Middle frontal gyrus (tissue), 1 donor: Measurements from ENCODE around the gene INPP4A.

Experiments used
- DNase-seq: peaks from one replicate; pipeline ENCODE4 v3.0.0-alpha.2; 2015; ENCODE audit warnings: low spot score; ENCODE audit errors: extremely low spot score

The INPP4A gene

DNA sequence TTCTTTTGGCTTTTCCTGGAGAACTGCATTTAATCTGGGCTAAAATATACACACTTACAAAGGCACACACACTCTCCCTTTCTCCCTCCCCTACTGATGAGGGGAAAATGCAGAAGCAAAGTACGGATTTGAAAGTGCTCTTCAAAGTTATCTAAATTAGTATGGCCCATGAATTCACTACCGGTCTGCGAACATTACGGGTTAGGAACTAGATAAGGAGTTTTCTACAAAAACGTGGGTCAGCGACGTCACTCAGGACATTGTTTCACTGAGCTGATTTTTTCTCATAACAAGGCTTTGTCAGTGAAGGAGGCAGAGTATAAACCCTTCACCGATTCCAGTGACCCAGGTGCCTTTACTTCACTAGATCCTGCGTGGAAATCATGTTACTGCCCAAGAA lies 116.4 kb downstream of the INPP4A start:
- DNase-seq: no peak

DNA sequence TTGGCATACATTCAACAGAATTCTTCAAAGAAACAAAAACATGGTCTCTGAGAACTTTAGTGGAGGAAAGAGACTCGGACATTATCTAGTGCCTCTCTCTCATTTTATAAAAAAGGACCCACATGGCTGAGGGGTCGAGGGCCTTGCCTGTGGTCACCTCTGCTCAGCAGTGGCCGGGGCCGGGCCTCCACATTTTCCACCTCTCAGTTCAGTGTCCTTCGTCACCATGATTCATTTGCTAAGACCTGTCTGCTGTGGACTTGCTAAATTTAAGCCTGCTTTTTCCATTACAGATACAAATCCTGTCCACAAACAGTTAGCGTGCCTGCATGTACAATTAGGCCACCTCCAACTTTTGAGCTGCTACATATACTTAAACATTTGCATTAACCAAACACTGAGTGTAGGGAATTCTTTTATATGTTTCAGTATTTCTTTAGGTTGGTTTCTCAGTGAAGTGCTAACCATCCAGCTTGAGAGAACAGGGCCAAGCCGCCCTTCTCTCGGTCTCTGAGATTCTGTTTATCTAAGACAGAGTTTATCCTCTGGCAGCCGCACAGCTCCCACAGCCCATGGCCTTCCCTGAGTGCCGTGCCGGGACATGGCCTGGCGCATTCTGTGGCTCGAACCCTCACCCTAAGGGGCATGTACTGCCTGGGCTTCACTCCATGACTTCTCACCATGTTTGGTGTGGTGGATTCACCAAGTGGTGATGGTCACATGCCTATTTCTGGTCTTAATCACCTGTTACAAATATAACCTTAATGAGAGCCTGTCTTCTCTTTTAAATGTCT lies 117.4 kb downstream of the INPP4A start:
- DNase-seq: no peak

GRCh38 chr2:98563394-98563793 lies 118.7 kb downstream of the INPP4A start:
- DNase-seq: no peak

DNA sequence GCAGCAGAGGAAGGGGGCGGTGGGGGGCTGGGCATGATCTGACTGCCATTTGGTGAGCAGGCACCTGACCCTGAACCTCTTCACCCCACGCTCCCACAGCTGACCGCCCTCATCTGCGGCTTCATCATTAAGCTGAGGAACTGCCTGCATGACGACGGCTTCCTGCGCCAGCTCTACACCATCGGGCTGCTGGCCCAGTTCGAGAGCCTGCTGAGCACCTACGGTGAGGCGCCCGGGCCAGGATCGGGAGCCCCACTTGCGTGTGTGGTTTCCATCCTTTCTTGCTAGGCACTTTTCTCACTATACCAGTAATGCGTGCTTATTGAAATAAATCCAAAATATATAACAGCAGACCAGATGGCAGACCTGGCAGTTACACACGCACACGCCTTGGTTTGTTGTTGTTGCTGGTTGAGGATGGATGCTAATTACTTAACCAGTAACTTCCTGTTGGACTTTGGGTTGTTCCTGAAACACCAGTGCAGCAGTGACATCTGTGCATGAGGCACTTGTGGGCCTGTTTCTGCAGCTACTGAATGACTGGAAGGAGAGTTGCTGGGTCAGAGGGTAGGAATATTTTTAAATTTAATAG lies 120.0 kb downstream of the INPP4A start:
- no peak for DNase-seq

DNA sequence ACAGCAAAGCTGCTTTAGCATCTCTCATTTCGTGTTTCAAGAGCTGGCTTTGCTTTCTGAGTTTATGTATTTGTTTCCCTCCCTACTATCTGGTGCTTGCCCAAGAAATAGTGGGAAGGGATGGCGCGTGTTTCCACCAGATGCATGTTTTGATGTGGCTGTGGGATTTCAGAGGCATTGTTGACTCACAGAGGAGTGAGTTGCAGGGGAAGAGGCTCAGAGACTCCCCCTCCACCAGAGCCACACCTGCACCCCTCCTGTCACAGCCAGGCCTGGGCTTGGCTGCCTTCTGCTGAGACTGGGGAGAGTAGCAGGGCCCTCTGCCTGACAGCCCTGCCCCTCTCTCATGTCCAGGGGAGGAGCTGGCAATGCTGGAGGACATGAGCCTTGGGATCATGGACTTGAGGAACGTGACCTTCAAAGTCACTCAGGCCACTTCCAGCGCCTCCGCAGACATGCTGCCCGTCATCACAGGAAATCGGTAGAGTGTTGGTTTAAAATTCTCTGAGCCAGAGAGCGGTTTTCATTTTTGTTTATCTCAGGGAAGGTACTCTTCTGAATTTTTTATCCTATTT lies 120.7 kb downstream of the INPP4A start:
- DNase-seq: no peak

GRCh38 chr2:98565941-98566340 lies 121.3 kb downstream of the INPP4A start:
- DNase-seq: no peak

DNA sequence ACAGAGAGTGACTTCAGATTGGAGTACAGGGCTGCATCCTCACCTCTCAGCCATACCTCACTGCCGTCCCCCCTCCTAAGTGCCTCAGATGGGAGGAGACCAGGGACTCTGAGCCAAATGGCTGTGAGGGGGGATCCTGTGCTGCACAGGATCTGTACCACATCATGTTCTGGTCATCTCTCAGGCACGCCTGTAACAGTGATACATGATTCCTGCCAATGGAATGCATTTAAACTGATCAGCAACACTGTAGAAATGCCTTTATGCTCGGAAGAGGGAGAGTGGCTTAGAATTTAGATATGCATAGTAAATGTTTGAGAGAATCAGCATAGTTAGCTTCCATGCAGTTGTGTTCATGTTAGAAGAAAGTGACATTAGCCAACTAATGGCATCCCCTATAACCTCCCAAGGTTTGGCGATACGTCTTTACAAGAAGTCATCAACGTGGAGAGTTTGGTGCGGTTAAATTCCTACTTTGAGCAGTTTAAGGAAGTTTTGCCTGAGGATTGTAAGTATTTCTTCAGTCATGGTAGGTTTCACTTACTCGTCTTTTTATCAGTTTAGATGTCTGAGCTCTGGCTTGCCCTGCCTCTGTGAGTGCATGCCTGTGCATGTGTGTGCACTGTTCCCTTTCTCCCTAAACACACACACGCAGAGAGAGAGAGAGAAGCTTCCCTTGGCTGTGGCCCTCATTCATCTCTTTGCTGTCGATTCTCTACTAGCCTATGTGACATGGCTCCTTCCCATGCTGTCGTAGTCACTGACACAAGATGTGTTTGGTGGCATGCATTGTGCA lies 123.7 kb downstream of the INPP4A start:
- no peak for DNase-seq

DNA sequence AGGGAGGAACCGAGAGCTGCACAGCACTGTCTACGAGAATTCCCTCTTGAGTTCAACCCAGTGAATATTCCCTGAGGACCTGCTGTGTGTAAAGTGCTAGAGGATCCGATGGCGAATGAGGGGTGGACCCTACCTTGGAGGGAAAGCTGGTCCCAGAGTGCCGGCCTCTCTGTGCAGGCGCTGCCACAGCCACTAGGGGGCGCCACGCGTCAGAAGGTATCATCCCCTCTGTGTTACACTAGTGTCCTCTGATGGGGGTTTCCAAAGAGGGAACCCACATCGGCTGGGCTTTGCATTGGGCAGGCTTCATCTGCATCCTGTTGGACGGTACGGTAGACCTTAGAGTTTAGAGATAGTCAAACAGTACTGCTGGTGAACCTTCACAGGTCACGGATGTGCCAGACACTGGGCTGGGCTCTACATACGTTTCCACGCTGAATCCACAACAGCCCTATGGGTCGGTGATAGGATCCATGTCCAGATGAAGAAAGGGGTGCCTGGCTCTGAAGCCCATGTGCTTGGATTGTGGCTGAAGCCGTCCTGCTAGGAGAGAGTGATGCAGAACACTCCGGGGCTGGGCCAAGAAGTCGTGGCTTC lies 124.6 kb downstream of the INPP4A start:
- DNase-seq: no peak

DNA sequence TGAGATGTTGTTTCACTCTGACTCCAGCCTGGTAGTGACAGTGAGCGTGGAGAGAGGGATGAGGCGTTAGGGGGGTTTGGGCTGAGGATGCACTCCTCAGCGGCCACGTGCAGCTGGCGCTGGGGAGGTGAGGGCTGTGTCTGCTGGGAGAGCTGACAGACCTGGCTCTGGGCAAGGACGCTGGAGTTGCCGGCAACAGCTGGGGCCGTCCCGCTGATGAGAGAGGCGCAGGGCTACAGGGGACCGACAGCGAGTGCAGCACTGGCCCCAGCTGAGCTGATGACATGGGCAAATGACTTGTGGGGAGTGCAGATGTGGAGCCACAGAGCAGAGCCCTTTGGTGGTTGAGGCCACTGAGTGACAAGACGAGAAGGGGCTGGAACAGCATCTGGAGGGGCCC lies 125.3 kb downstream of the INPP4A start:
- DNase-seq: no peak

DNA sequence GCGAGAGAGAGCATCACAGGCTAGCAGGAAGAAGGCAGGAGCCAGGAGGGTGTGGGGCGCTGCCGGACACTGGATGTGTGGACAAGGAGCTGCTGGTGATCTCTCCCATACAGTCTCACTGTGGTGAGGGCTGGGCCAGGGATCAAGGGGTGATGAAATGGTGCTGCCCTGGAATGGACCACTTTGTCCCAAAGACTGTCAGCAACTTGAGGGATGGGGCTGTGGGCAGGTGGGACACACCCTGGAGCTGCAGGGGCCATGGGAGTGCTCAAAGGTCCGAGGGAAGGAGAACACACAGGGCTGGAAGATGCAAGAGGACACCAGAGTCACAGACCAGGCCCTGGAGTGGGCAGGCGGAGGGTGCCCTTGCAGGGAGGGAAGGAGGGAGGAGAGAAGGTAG lies 125.7 kb downstream of the INPP4A start:
- no peak for DNase-seq

- DNase-seq: no peak
Measured at GRCh38 chr2:98571121-98571701, 126.6 kb downstream of the INPP4A start.

GRCh38 chr2:98571796-98572195 lies 127.1 kb downstream of the INPP4A start:
- no peak for DNase-seq

DNA sequence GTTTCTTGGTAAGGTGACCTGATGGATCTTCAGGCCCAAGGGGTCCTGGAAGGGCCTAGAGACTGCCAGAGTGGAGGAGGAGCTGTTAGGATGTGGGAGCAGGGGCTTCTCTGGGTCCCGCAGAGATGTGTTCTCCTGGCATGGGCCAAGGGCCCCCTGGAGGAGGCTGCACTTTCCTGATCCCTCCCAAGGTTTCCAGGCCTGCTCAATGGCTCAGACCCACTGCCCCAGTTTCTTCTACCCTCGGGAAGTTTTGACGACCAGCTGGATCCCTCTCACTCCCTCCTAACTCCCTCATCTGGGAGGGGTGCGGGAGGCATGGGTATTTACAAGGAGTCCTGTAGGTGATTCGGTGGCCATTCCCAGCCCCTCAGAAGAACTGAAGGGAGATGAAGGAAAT lies 127.6 kb downstream of the INPP4A start:
- no peak for DNase-seq

GRCh38 chr2:98572676-98573075 lies 128.0 kb downstream of the INPP4A start:
- DNase-seq: no peak

DNA sequence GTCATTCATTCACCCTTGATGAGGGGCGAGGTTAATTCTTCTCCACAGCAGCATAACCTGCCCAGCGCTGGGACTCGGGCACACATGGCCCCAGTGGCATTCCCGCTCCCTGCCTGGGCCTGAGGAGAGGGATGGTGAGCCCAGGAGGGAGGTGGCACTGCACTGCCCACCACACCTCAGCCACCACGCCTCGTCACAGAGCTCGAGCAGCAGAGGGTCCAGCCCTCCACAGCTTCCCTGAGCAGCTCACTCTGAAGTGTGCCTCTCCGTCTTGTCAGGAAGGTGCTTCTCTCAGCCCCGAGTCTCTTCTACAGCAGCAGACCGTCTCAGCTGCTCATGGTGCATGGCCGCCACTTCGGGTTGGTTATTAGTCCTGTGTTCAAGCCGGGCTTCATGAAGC lies 128.8 kb downstream of the INPP4A start:
- no peak for DNase-seq

DNA sequence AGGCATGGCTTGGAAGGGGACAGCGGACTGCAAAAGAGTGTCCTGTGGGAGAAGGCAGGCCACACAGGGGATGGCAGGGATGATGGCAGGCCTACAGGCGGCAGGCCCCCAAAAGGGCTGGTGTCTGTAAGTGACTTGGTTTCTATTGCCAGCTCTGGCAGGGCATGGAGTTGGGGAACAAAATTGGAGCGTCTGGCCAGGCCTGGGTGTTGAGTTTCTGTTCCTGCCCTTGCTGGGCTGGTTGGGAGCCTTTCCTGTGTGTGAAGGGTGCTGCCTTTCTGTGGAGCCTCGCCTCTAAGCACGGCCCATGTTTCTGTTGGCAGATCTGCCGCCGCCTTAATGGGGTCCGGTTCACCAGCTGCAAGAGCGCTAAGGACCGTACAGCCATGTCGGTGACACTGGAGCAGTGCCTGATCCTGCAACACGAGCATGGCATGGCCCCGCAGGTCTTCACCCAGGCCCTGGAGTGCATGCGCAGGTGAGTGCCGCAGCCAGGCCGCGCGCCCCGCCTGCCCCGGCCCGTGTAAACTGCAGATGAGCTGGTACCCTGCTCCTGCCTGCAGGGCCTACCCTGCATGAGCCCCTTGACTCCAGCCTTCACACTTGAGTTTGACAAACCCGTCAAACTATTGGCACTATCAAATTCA lies 132.1 kb downstream of the INPP4A start:
- no peak for DNase-seq

GRCh38 chr2:98577313-98577712 lies 132.7 kb downstream of the INPP4A start:
- DNase-seq: no peak

- no peak for DNase-seq
Measured at GRCh38 chr2:98578231-98578630, 133.6 kb downstream of the INPP4A start.

DNA sequence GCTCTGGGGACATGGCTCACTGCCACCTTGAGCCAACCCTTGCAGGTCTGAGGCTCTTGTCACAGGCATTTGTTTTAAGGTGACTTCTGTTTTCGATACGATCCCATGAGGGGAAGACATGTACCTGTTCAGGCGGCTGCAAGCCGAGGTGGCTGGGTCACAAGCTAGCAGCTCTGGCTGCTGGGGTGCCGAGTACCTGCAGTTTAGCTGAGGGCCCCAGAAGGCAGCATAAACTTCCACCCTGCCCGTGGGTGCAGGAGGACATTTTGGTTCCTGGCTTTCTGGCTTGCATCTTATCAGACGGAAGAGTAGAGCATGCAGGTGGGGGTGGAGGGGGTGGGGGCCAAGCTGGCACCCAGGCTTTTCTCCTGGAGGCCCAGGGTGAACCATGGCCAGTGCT lies 135.3 kb downstream of the INPP4A start:
- DNase-seq: no peak

GRCh38 chr2:98580656-98581284 lies 136.1 kb downstream of the INPP4A start:
- DNase-seq: no peak
